Muscle layer of colon (tissue), 2 donors: ENCODE data around the gene ZNF80.

Experiments
- H3K27ac ChIP-seq: one replicate; pipeline ENCODE4 v1.7.0; 2013; ENCODE audit warnings: low read depth, mild to moderate bottlenecking, low read length, moderate library complexity
- H3K27me3 ChIP-seq, 2 donors: one replicate each; pipeline ENCODE4 v1.7.0; 2013; ENCODE audit warnings: low read length in 2 of 2, mild to moderate bottlenecking in 2 of 2; ENCODE audit not compliant: insufficient read depth in 2 of 2, control insufficient read depth in 1 of 2
- H3K36me3 ChIP-seq: one replicate; pipeline ENCODE4 v1.7.0; 2013; ENCODE audit warnings: mild to moderate bottlenecking, low read length; ENCODE audit not compliant: insufficient read depth
- H3K4me1 ChIP-seq: one replicate; pipeline ENCODE4 v1.7.0; 2013; ENCODE audit warnings: mild to moderate bottlenecking, low read length; ENCODE audit not compliant: insufficient read depth
- H3K4me3 ChIP-seq, 2 donors: one replicate each; pipeline ENCODE4 v1.7.0; 2013; ENCODE audit warnings: low read length in 2 of 2, low read depth in 1 of 2, mild to moderate bottlenecking in 1 of 2, moderate library complexity in 1 of 2
- H3K9ac ChIP-seq: one replicate; pipeline ENCODE4 v1.7.0; 2013; ENCODE audit warnings: low read length
- H3K9me3 ChIP-seq: one replicate; pipeline ENCODE4 v1.7.0; 2013; ENCODE audit warnings: mild to moderate bottlenecking, low read length
- donor health status: abdominal sarcoma.
- donor health status: Adenocarcinoma of cecum.

ZNF80 gene

DNA sequence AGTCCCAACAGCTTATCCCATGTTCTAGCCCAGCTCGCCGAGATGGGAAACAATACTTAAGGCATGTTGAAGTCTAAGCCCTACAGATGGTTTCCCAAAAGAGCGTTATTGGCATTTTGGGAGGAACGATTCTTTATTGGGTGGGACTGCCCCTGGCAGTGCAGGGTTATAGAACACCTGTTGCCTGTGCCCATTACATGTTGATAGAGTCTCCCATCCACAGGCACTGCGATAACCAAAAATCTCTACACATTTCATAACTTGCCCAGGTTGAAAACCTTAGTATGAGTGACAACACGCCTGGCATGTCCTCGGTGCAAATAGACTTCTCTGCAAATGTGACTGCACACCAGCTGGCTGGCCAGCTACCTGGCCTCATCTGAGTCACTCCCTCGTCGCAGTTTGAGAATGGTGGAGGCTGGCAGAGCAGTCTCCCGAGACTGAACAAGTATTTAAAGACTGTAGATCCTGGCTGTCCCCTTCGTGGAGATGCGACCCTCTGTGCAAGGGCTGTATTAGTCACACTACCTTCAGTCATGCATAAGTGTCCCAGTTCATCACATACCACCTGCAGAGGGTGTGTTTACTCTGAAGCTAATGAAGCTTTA, 18.7 kb downstream of the ZNF80 start:
- no peaks in the 10 kb centered on the region for H3K9me3 ChIP-seq
- no peak overlapping the region for H3K27ac ChIP-seq
- no peaks in the 10 kb centered on the region for H3K27me3 ChIP-seq
- no peaks in the 10 kb centered on the region for H3K4me1 ChIP-seq
- H3K4me3 ChIP-seq, result no peak overlapping the region
- no peaks in the 10 kb centered on the region for H3K36me3 ChIP-seq
- H3K9ac ChIP-seq, result no peak overlapping the region

DNA sequence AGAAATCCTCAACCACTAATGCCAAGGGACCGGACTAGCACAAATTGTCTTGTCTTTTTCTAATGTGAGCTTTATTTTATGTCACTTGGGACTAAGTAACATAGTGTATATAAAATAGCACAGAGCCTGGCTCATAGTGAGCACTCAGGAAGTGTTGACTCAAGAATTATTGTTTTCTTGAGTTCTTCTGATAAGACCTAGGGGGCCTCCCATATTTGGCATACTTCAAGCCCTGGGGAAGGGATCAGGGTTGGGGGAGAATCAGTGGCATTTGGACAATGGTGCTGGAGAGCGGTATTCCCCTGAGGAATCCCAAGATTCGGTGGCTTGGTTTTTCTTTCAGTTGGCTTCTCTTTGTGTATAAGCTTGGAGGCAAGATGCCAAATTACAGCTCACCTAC, 19.4 kb downstream of the ZNF80 start:
- Histone ChIP-seq H3K27me3 (no peaks in the 10 kb centered on the region), H3K4me3 (no peak overlapping the region), H3K9me3 (no peaks in the 10 kb centered on the region), H3K9ac (no peak overlapping the region), H3K27ac (no peak overlapping the region), H3K4me1 (no peaks in the 10 kb centered on the region), H3K36me3 (no peaks in the 10 kb centered on the region)

DNA sequence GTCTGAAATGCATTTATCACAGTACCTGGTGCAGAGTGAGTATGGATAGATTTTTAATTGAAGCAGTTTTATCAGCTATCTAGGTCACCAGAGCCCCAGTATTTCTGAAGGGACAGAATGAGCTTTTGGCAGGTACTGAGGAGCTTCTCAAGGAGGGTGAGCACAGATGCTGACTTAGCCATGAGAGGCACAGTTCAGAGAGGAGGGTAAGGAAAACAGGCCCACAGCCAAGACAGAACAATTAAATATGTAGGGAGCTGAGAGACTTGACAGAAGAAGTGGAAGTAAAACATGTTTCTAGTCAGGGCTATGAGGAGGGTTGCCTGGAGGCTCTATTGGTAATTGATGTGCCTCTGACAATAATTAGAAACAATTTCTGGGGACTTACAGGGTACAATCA, 20.1 kb downstream of the ZNF80 start:
- Histone ChIP-seq H3K9me3 (no peaks in the 10 kb centered on the region), H3K27ac (no peak overlapping the region), H3K4me3 (no peak overlapping the region), H3K36me3 (no peaks in the 10 kb centered on the region), H3K9ac (no peak overlapping the region), H3K27me3 (no peaks in the 10 kb centered on the region), H3K4me1 (no peaks in the 10 kb centered on the region)

DNA sequence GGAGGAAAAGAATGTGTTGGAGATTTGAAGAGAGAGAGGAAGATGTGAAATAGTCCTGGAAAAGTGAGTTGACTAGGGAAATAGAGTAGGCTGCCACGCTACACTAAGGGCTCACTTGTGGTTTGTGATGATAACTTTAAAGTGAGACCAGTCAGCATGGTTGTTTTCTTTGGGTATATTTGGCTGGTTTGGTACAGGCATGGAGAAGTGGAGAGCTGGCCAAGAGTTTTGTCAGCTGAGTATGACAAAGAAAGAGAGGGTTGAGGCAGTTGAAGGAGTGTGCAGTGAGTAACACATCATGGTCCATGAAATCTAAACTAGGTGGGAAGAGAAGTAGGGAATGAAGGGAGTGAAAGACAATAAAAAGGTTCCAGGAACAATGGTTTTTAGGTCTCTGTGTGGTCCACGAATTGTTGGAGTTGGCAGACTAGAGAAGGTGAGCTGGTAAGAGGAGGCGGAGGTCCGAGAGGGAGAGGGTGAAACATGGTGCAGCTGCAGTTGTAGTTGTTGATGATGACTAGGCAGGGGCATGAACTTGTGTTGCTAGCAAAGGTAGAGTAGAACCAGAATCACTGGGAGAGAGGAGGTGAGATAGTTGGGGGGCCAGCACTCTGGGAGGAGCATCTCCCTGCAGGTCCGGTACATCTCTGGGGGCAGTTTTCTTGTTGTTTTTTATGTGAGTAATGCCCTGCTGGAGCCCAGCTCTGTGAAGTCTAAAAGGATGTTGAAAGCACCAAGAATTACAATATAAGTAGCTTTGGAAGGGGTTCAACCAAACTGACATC, 21.0 kb downstream of the ZNF80 start:
- Histone ChIP-seq H3K36me3 (no peaks in the 10 kb centered on the region), H3K4me1 (no peaks in the 10 kb centered on the region), H3K9me3 (no peaks in the 10 kb centered on the region), H3K27ac (no peak overlapping the region), H3K9ac (no peak overlapping the region), H3K4me3 (no peak overlapping the region), H3K27me3 (no peaks in the 10 kb centered on the region)

DNA sequence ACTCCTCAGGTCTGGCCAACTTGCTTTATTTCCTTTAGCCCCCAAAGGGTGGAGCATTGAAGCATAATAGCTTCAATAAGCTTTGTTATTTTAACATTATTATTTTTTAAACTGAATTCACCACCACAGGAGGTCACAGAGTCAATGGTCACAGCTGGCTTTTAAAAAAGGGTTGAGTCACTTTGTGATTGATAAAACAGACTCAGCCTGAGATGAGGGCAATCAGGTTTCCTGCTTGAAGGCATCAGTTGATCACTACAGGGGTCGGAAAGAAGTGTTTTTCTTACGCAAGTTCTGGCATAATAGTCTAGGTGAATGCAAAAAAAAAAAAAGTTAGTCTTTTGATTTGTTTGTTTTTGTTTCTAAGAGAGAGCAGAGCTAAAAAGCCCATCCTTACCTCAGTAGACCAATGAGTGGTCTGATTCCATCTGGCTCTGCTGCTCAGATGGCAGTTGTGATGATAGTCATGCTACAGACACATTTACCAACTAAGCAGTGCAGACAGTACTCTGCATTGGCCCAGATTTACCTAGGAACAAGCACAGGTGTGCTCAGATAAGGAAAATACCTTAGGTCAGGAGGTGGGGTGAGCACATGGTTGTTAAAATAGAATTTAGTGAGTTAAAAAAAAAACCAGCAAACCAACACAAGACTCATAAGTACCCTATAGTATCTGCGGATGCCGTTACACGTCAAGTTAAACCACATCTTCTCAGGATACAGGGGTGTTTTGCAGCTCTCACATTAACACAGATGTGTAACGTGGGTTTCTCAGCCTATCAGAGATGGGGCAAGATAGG, 22.6 kb downstream of the ZNF80 start:
- Histone ChIP-seq H3K27me3 (no peaks in the 10 kb centered on the region), H3K4me3 (no peak overlapping the region), H3K9ac (no peak overlapping the region), H3K4me1 (no peaks in the 10 kb centered on the region), H3K27ac (no peak overlapping the region), H3K36me3 (no peaks in the 10 kb centered on the region), H3K9me3 (no peaks in the 10 kb centered on the region)

DNA sequence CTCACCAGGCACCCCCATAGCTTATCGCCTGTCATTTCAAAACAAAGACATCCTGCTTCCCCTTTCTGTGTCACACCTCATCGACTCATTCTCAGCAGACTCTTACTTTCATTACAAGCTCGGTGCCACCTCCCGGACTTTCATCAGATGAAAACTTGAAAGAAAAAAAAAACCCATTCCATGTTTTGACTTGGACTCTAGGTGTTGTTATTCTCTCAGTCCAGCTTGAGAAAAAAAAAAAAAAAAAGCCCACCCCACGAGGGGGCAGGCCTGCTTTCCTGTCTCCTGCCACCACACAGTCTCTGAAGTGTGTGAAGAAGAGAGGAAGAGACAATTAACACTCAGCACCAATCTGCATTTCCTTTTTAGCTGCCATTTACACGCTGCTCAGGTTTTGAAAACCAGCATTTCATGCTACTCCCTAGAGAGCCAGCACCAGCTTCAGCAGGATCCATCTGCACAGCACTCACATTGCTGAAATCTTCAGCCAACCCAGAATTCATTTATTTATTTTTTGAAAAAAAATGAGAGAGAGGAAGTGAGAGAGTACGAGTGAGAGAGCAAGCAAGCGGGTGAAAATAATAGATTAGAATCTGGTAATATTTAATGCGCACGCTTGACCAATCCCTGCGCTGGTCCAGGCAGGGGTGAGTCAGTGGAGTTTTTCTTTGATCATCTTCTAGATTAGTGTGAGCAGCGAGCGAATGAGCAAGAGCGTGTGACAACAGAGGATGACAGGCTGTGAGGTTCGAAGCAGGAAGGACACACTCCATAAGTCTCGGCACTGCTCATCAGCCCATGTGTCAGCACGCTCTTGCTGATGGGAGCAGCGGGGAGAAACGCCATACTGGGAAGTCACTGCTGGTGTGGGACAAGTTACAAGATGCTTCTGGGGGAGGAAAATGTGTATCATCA, 23.5 kb downstream of the ZNF80 start:
- Histone ChIP-seq H3K9me3 (no peaks in the 10 kb centered on the region), H3K9ac (no peak overlapping the region), H3K27ac (no peak overlapping the region), H3K36me3 (no peaks in the 10 kb centered on the region), H3K4me1 (no peaks in the 10 kb centered on the region), H3K27me3 (no peaks in the 10 kb centered on the region), H3K4me3 (no peak overlapping the region)

DNA sequence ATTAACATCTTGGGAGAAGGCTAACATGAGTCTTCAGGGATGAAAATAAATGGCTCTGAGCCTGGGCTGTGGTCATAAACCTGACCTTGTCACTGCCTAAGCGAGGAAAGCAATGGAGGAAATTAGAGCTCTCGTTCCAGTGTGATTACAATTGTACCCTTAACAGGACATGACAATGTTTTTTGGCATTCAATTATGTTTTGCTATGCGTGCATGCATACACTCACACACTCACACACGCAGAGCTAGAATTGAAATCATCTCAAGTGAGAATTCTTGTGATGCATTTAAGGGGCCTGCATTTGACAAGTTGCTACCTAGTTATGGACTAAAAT, 24.1 kb downstream of the ZNF80 start:
- Histone ChIP-seq H3K9me3 (no peaks in the 10 kb centered on the region), H3K27me3 (no peaks in the 10 kb centered on the region), H3K4me1 (no peaks in the 10 kb centered on the region), H3K27ac (no peak overlapping the region), H3K9ac (no peak overlapping the region), H3K36me3 (no peaks in the 10 kb centered on the region), H3K4me3 (no peak overlapping the region)

DNA sequence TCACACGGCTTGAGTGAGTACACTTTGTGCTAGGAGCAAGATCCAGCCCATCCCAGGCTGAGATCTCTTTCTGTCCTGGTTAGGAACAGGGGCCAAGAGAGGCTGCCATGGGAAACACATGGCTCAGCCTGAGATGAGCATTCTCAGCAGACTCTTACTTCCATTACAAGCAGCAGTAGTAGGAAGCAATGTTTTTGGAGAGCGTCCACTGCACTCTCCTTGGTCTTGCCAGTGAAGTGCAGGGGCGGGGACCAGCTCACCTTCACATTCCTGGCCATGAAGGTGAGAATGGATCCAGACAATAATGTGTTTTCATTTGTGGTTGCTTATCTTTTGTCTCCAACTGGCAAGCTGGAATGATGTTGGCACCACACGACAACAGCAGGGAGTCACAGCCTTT, 24.7 kb downstream of the ZNF80 start:
- H3K27ac ChIP-seq, result no peak overlapping the region

DNA sequence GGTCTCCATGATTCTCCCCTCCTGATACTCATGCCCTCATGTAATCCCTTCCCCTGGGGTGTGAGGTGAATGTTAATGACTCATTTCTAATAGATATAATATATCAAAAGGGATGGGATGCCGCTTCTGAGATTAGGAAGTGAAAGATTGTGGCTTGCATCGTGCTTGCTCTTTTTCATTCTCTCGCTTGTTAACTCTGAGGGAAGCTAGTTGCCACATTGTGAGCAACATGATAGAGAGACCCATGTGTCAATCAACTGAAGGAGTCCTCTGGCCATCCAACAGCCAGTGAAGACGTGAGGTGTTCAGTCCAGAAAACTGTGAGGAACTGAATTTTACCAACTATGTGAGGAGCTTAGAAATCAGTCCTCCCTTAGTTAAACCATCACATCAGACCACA, 29.6 kb downstream of the ZNF80 start:
- Histone ChIP-seq H3K27ac (no peak overlapping the region), H3K9ac (no peak overlapping the region), H3K4me1 (no peaks in the 10 kb centered on the region), H3K4me3 (no peak overlapping the region), H3K9me3 (no peaks in the 10 kb centered on the region), H3K27me3 (no peaks in the 10 kb centered on the region), H3K36me3 (no peaks in the 10 kb centered on the region)

More for the DNA sequence above, 24.7 kb downstream of the ZNF80 start:
- Histone ChIP-seq H3K27me3 (no peaks in the 10 kb centered on the region), H3K9ac (no peak overlapping the region), H3K4me1 (no peaks in the 10 kb centered on the region), H3K4me3 (no peak overlapping the region), H3K9me3 (no peaks in the 10 kb centered on the region), H3K36me3 (no peaks in the 10 kb centered on the region)

DNA sequence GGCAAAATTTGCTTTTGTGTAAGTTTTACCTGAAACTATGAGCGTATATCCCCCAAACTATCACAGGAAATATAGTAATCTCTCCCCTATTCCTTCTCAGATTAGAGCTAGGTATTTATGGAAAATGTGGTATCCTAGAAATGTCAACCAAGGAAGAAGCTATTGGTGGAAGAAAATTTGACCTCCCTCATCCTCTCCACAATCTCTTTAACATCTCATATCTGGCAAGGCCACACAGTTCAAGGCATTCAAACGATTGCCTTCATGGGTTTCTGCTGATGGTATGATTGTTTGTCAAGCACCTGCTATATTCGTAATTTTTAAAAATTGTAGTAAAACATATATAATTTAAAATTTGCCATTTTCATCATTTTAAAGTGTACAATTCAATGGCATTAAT, 31.0 kb downstream of the ZNF80 start:
- no peak overlapping the region for H3K27ac ChIP-seq
- H3K36me3 ChIP-seq, result no peaks in the 10 kb centered on the region
- H3K27me3 ChIP-seq, result no peaks in the 10 kb centered on the region
- H3K4me3 ChIP-seq, result no peak overlapping the region
- H3K9ac ChIP-seq, result no peak overlapping the region
- H3K9me3 ChIP-seq, result no peaks in the 10 kb centered on the region
- H3K4me1 ChIP-seq, result no peaks in the 10 kb centered on the region

DNA sequence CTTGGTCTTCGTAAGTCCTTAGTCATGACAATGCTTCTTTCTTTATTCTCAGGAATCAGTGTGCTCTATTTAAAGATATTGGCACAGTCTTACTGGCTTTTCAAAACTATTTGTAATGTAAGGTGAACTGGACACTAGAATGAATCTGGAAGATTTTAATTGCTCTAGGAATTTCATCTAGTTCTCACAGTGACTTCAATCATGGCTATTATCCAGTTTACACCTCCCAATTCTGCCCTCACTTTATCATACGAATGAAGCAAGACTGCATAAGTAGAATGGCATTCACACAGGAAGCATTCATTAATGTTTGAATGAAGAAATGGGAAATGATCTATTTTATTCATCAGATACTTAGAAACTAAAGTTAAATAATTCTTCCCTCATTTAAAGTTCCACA, 31.8 kb downstream of the ZNF80 start:
- Histone ChIP-seq H3K4me1 (no peaks in the 10 kb centered on the region), H3K9ac (no peak overlapping the region), H3K27ac (no peak overlapping the region), H3K36me3 (no peaks in the 10 kb centered on the region), H3K4me3 (no peak overlapping the region), H3K9me3 (no peaks in the 10 kb centered on the region), H3K27me3 (no peaks in the 10 kb centered on the region)
